Amniotic stem cell (primary cell): Measurements from ENCODE around the gene LIN28A.
"Not testable (repeated sequence)": the region's sequence is repeated elsewhere in the genome, so short reads cannot be mapped to it uniquely, and the experiment has no call there.

ENCODE experiments used
- DNase-seq: peaks from one replicate; lab custom pipeline; 2025; lab: John Stamatoyannopoulos, UW

LIN28A gene, protein sequence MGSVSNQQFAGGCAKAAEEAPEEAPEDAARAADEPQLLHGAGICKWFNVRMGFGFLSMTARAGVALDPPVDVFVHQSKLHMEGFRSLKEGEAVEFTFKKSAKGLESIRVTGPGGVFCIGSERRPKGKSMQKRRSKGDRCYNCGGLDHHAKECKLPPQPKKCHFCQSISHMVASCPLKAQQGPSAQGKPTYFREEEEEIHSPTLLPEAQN

DNA sequence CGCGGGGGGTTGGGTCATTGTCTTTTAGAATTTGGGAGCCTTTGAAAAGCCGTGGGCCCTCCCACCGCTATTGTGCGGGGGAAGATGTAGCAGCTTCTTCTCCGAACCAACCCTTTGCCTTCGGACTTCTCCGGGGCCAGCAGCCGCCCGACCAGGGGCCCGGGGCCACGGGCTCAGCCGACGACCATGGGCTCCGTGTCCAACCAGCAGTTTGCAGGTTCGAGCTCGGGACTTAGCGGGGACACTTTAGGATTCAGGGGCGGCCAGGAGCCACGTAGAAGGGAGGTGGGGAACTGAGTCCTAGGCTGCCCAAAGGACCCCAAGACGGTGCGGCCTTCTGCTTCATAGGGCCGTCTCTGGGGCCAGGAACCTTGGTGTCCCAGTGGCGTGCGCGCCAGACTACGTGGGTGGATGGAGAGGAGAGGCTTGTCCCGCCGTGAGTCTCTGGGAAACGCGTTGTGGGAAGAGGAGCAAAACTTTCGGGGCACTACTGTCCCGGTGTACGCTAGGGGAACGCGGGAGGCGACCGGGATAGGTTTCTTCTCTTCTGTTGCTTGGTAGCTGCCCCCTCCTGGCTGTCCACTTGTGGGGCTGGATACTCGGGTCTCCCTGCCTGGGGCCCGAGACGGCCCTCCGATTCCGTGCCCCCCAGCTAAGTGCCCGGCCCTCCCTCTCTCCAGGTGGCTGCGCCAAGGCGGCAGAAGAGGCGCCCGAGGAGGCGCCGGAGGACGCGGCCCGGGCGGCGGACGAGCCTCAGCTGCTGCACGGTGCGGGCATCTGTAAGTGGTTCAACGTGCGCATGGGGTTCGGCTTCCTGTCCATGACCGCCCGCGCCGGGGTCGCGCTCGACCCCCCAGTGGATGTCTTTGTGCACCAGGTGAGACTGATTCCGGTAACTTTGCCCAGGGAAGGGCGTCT lies at the start of gene LIN28A:
LIN28A (plus strand) TSS at position 112 of the 918 bp plus-strand sequence; CDS start at position 187, 75 bp downstream.
- DNase-seq, result no peak

- no peak for DNase-seq
Measured at GRCh38 chr1:26361605-26362122, 49.0 kb upstream of the LIN28A start.

GRCh38 chr1:26362331-26362730 lies 48.3 kb upstream of the LIN28A start:
- no peak for DNase-seq

DNA sequence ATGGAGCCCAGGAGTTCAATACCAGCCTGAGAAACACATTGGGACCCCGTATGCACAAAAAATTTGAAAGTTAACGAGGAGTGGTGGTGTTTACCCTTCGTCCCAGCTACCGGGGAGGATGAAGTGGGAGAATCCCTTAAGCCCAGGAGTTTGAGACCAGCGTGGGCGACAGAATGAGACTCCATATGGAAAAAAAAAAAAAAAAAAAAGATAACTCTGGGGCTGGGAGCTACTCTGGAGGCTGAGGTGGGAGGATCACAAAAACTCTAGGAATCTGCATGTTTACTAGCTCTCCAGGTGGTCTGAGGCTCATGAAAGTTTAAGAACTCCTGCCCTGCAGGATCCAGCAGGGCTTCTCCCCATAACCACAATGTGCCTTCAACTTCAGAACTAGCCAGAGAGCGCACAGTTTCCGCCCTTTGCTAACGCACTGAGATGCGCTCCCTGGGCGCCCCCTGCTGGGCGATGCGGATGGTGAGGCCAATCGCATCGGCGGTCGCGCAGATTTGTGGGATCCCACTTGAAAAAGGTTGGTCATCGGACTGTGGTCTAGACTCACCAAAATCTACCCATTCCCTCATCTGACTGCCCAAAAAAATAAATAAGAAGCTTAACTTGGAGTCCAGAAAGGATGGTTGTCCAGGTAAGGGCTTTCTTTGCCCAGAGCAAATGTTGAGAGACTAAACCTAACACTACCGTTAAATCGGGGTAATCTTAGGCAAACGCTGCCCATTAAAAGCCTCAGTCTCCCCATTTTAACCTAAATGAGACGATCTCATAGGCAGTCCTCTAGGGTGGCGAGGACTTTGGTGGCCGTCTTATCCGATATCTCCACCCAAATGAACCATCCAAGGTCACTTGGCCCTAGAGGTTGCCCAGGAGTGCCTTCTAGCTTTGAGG lies 46.8 kb upstream of the LIN28A start:
- DNase-seq, result no peak

DNA sequence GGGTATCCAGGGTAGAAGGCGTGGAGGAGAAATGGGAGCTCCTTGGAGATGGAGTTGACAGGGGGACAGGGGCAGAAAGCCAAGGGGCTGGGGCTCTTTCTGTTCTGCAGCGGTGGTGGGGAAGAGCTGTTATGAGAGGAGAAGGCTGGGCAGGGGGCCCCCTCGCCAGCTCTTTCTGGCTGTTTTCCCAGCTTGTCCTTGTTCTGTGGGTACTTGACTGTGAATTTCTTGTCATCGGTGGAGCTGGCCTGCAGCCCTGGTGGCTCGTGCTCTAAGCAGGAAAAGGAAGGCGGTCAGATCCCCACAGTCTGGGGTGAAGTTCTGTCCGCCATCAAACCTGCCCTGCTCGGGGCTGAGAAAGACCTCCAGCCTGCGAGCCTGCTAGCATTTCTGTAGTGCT lies 45.7 kb upstream of the LIN28A start:
- no peak for DNase-seq

GRCh38 chr1:26367441-26367840 lies 43.2 kb upstream of the LIN28A start:
- no peak for DNase-seq

GRCh38 chr1:26368006-26368405 lies 42.6 kb upstream of the LIN28A start:
- DNase-seq, result no peak

GRCh38 chr1:26368486-26368885 lies 42.1 kb upstream of the LIN28A start:
- no peak for DNase-seq

DNA sequence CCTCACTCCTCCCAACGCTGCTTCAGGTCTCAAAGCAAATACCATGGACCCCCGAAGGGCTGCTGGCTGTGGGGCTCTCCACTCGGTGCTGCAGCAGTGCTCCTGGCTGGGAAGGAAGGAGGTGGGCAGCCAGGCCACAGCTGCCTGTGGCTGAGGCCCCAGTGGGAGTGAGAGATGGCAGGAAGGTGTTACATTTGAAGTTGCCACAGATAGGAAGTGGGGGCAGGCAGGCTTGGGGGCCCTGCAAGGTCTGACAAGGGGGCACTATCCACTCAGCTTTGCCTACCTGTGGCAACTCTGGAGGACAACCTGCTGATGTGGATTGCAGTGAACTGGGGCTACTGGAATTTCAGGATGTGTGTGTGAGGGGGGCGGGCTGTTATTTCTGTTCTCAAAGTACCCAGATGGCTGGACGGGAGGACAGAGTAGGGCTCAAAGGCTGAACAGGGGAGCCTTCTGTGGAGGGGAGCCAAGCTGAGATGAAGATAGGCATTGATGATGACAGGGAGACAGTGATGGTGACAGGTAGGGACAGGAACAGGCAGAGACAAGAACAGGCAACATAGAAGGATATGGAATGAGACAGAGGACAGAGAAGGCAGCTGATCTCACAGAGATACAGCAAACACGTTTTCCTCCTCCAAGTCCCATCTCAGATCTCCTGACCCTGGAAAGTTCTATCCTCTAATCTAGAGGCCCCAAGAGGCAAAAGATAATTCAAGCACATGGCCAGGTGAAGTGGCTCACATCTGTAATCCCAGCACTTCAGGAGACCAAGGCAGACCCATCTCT lies 39.8 kb upstream of the LIN28A start:
- no peak for DNase-seq

DNA sequence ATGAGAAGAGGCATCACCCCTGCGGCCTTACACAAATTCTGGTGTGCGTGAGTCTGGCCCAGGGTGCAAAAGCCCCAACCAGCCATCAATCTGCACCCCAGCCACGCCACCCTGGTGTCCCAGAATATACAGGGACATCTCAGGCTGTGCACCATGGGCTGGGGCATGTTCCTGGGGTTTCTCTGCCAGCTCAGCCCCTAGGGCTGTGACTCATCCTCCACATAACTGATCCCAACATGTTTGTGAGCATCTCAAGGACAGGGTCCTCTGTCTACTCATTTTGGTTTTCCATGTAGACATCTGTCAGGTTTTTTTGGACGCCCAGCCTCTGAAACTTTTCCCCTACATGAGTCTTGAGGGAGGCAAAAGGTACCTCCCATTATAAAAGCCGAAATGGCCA lies 38.6 kb upstream of the LIN28A start:
- no peak for DNase-seq

DNA sequence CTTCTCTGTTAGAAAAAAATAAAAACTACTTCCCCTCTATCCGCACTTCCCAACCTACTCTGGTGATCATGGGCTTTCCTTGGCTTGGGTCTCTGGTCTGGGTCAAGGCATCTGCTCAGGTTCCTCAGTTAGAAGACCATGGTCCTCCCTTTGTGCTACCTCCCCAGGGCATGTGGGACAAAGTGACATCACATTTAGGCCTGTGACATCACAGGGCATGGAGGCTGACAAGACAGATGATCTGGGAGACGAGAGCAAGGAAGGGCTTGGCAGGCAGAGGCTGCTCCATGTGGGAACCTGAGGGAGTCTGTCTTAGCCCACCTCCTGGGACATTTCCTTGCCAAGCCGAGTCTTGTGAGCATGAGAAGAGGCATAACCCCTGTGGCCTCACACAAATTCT lies 38.0 kb upstream of the LIN28A start, which contains the start of gene ZNF683:
ZNF683 (minus strand) TSS at position 140 of the 400 bp plus-strand sequence. CDS start 4,179 bp downstream, outside the sequence.
- not testable (repeated sequence) for DNase-seq

- DNase-seq, result no peak
Measured at GRCh38 chr1:26373281-26373680, 37.3 kb upstream of the LIN28A start.

DNA sequence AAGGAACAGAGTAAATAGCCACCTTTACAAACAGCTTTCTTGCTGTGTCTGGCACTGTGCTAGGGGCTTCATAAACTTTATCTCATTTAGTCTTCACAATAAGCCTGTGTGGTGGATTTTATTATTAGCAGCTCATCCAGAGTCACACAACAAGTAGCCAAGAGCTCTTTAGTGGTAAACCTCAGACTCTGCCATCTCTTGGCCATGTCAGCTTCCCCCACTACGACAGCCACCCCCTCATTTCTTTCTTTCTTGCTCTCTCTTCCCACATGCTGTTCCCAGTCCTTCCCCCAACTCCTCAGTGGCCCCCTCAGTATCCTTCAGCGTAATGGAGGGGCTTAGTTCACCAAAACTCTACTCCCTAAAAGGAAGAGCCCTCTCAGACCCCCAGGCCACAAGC lies 36.8 kb upstream of the LIN28A start:
- DNase-seq, result no peak

DNA sequence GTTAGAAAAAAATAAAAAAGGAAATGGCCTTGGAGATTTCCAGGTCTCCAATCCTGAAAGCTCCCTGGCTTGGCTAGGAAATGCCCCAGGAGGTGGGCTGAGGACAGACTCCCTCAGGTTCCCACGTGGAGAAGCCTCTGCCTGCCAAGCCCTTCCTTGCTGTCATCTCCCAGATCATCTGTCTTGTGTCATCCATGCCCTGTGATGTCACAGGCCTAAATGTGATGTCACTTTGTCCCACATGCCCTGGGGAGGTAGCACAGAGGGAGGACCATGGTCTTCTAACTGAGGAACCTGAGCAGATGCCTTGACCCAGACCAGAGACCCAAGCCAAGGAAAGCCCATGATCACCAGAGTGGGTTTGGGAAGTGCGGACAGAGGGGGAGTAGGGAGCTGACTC lies 36.3 kb upstream of the LIN28A start:
- not testable (repeated sequence) for DNase-seq

- no peak for DNase-seq
Measured at GRCh38 chr1:26375081-26375480, 35.5 kb upstream of the LIN28A start.

GRCh38 chr1:26376050-26376449 lies 34.6 kb upstream of the LIN28A start:
- no peak for DNase-seq

DNA sequence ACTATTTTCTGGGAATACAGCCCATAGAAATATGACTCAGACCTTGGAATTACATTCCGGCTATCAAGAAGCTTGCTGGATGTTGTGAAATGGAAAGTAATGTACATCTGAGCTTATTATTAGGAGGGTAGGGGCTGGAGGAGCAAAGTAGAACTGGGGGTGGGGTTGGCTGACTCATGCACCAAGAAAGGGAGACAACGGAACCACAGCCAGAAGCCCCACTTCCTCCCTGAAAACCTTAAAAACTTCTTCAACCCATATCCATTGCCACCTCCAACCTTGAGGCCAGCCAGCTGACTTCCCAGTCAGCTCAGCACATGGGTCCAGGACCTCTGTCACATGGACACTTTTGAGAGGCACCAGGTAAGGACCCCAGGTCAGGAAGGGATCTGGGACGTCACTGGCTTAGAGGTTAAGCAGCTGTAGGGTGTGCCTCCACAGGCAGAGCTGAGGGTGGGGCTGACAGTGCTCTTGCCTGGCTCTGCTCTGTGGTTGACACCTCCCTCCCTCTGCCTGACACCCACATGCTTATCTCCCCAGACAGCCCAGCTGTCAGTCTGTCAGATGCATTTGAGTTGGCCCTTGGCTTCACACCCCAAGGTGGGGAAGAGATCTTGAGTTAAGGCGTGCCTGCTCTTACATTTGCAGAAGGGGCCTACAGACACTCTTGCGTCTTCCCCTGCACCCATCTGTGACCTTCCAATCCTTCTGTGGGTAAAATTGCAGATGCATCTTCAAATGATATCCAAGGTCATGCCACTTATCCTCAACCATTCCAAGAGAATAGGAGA lies 32.3 kb upstream of the LIN28A start:
- peak; percentile 78 for DNase-seq

GRCh38 chr1:26378879-26379251 lies 31.8 kb upstream of the LIN28A start:
- no peak for DNase-seq

DNA sequence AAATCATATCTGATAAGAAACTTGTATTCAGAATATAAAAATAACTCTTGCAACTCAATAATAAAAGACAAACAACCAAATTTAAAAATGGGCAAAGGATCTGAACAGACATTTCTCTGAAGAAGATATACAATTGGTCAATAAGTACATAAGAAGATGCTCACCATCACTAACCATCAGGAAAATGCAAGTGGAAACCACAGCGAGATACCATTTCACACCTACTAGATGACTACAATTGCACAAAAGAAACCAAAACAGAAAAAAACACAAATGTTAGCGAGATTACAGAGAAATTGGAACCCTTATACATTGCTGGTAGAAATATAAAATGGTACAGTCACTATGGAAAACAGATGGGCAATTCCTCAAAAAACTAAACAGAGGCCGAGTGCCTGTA lies 26.5 kb upstream of the LIN28A start:
- DNase-seq, result no peak

- DNase-seq, result not testable (repeated sequence)
Measured at GRCh38 chr1:26385063-26385462, 25.6 kb upstream of the LIN28A start.
